ENCODE measurements around the gene TNN.

DNA sequence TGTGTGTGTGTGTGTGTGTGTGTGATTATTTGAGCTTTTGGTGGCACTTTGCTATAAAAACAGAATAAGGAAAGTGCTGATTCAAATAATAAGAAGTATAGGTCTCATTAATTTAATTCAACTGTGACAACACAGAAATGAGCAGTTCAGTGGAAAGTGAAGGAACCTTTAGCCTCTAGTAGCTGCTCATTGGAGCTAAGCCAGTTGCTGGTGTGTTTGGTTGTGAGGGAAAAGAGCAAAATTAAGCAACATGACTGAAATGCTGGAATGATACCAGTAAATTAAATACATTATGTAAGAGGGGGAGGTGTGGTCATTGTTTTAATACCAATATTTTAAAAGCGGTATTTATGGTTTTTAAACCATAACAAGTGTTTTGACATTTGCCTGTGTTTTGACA, 69.7 kb downstream of the TNN start:
- TF ChIP-seq, protein P1, sequence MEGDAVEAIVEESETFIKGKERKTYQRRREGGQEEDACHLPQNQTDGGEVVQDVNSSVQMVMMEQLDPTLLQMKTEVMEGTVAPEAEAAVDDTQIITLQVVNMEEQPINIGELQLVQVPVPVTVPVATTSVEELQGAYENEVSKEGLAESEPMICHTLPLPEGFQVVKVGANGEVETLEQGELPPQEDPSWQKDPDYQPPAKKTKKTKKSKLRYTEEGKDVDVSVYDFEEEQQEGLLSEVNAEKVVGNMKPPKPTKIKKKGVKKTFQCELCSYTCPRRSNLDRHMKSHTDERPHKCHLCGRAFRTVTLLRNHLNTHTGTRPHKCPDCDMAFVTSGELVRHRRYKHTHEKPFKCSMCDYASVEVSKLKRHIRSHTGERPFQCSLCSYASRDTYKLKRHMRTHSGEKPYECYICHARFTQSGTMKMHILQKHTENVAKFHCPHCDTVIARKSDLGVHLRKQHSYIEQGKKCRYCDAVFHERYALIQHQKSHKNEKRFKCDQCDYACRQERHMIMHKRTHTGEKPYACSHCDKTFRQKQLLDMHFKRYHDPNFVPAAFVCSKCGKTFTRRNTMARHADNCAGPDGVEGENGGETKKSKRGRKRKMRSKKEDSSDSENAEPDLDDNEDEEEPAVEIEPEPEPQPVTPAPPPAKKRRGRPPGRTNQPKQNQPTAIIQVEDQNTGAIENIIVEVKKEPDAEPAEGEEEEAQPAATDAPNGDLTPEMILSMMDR (IDR thresholded peaks at IDR 0.05 in 2 of 3, conservative IDR thresholded peaks at IDR 0.05 in 1 of 3; ENCODE audit: control insufficient read depth in 2 of 3, extremely low read depth in 1 of 3, insufficient read depth in 1 of 3, low read depth in 3 of 3, low read length in 3 of 3), result no peak
- TF ChIP-seq FOS (IDR thresholded peaks at IDR 0.05; ENCODE audit: borderline replicate concordance, extremely low read depth, insufficient read length), result no peak

All from GM12878 (cell line).